GM19455 (cell line): ENCODE data around the gene PI4KB.
A peak's percentile ranks its signal among the peaks of the same experiment; 100 is the strongest.
"Not testable (repeated sequence)": the region's sequence is repeated elsewhere in the genome, so short reads cannot be mapped to it uniquely, and the experiment has no call there.

Experiments
- ATAC-seq: cut with Tn5 transposase; IDR thresholded peaks from one replicate; pipeline ENCODE4 v1.9.1; 2021; ENCODE audit not compliant: unreplicated experiment

PI4KB gene

DNA sequence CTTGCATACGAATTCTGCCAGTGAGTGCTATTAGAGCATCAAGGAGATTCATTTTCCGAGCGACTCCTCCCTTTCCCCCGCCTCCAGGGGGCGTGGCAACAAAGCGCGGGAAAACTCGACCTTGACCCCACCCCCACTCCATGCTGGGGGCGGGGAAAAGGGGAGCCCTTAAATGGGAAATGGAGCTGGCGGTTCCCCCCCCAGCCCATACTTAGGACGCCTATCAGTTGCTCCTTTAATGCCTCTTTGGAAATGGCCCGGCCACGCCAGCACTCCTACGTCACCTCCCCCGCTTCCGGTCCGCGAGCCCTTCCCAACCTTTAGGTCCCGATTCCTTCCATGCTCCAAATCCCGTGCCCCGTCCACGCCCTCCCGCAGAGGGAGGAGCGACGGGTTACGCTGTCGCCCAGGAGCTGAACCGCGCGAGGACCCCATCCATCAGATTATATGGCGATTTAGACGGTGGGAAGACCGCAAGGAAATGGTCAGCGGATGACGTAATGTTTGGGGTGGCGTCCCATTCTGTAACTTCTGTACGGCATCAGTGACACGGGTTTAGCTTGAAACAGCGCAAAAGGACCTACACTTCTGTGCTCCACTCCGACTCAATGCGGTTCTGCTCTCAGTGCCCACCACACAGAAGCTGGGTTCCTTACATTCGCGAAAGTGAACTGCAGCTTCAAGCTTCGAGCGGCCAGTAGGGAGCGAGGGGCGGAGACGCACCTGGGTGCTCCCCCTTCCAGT is 45.8 kb downstream of the PI4KB start:
- ATAC-seq, result peak; percentile 31

- ATAC-seq, result no peak
Observed at GRCh38 chr1:151277249-151277648, 50.0 kb downstream of the PI4KB start.

- not testable (repeated sequence) for ATAC-seq
Observed at GRCh38 chr1:151275341-151275740, 51.9 kb downstream of the PI4KB start.

DNA sequence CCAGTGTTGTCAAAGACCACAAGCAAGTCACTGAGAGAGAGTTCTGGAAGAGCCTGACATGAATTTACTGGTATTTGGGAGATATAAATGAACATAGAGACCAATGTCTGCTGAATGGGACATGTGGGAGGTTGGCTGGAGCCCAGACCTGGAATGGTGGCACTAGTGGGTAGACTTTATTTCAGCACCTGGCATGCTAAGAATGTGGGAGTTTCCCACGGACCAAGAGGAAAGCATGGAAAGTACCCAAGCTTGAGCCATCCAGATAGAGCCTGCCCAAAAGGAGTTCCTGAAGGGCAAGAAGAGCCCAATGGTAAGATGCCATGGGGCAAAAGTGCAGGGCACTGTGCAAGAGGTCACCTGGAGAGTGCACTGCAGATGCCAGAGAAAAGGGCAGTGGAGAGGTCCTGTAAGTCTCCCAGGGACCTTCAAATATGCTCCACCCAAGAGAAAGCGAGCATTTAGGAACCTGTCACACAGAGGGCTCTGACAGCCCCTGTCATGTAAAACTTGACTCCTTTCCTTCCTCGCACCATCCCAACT is 53.2 kb downstream of the PI4KB start:
- ATAC-seq, result no peak

GRCh38 chr1:151267760-151268159 is 59.5 kb downstream of the PI4KB start:
- ATAC-seq, result no peak

DNA sequence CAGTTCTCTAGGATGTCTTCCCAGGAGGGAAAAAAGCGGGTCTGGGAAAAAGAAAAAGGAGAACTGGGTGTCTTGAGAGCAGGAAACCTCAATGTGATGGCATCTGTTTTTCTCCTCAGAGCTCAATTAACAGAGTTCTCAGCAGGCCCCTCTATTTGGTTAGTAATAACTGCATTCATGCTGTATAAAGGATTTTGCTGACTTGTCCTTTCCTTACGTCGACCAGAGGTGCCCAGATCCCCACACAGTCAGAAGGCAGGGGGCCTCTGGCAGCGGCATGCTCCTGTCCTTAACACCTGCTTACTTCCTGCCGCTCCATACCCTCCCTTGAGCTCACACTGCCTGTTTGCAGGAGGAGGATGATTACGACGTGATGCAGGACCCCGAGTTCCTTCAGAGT is 60.4 kb downstream of the PI4KB start:
- no peak for ATAC-seq

GRCh38 chr1:151266315-151266714 is 60.9 kb downstream of the PI4KB start:
- ATAC-seq, result no peak

DNA sequence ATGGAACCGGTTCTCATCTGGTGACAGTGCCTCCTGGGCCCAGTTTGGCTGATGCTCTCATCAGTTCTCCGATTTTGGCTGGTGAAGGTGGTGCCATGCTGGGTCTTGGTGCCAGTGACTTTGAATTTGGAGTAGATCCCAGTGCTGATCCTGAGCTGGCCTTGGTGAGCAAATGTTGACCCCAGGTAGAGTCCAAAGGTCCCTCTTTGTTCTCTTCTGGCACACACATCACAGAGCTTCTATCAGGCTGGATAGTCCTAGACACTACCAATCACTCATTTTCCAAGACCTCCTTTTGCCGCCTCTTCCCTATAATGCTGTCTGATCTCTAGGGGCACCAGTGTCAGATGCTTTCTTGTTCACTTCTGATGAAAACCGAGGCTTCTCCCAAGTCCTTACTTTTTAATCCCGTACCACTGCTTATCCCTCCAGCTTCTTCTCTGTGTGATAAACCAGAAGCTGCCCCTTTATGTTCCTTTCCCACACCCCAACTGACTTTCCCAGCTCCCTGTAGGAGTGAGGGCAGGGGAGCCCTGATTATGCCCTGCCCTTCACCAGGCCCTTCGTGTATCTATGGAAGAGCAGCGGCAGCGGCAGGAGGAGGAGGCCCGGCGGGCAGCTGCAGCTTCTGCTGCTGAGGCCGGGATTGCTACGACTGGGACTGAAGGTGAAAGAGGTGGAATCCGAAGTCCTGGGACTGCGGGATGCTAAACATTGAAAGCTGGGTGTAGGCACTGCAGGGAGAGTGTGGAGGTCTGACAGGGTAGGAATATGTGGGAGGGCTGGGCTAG is 61.6 kb downstream of the PI4KB start:
- no peak for ATAC-seq

DNA sequence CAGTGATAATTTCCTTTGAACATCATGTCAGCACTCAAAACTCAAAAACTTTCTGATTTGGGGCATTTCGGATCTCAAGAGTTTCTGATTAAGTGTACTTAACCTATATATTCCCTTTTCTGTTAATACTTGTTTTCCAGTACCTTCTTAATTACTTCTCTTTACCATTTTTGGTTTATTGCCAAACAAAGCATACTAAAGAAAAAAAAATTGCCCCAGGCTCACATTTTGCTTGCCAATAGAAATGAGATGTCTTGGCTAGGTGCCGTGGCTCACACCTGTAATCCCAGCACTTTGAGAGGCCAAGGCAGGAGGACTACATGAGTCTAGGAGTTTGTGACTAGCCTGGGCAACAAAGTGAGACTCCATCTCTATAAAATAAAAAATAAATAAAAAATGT is 67.9 kb downstream of the PI4KB start:
- ATAC-seq, result no peak

GRCh38 chr1:151255381-151255780 is 71.8 kb downstream of the PI4KB start:
- ATAC-seq, result no peak

DNA sequence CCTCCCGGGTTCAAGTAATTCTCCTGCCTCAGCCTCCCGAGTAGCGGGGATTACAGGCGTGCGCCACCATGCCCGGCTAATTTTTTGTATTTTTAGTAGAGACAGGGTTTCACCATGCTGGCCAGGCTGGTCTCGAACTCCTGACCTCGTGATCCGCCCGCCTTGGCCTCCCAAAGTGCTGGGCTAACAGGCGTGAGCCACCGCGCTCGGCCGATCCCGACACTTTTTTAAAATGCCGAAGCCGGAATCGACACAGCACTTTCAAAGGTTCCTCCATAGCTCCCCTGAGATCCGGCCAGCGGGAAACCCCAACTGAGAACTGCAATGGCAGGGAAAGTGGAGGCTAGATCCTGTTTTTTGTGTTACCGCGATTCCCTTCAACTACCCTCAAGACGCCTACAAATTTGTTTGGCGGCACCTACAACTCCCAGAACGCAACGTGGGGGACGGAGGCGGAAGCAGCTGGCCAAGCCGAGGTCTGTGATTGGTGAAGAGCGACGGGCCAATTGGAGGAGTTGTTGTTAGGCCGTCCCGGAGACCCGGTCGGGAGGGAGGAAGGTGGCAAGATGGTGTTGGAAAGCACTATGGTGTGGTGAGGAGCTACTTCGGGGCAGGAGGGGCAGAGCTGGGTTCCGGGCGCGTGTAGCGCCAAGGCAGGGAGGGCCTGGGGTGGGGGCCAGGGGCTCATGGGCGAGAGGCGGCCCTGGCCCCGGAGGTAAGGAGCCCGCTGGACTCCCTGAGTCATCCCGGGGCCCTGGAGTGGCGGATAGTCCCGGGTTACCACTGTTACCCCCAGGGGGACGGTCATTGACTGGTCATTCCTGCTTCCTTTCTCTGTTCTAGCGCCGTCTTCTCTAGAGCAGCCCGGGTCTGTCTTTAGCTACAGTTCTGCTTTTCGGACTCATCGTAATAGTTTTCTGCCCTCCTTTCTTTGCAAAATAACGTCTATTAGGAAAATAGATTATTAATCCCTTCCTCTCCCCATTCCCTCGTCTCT is 72.7 kb downstream of the PI4KB start, which contains the start of gene PSMD4:
PSMD4 (plus strand) TSS at position 518 of the 997 bp plus-strand sequence; CDS start at position 567, 49 bp downstream.
- ATAC-seq, result peak; percentile 91

DNA sequence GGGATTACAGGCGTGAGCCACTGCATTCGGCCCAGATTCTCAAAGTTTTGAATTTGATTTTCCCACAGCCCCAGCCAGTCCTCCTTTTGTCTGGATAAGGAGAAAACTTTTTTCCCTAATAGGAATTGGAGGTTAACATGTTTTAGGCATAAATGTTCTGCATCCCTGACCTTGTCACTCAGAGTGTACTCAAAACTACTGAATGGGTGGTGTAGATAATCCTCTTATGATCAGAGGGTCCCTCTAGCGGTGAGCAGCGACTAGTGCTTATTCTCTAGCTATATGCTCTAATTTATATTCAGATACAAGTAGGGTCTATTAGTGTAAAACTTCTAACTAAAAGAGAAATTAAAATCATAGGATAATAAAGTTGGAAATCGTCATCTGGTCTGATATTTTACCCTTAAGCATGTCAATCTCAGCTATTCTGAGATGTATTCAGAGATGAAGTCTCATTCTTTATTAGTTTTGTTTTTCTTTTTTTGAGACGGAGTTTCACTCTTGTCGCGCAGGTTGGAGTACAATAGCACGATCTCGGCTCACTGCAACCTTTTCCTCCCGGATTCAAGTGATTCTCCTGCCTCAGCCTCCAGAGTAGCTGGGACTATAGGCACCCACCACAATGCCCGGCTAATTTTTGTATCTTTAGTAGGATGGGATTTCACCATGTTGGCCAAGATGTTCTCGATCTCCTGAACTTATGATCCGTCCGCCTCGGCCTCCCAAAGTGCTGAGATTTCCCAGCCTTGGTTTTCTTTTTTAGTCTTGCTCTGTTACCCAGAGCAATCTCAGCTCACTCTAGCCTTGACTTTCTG is 75.4 kb downstream of the PI4KB start:
- ATAC-seq, result no peak

GRCh38 chr1:151246786-151247185 is 80.4 kb downstream of the PI4KB start:
- ATAC-seq, result no peak

DNA sequence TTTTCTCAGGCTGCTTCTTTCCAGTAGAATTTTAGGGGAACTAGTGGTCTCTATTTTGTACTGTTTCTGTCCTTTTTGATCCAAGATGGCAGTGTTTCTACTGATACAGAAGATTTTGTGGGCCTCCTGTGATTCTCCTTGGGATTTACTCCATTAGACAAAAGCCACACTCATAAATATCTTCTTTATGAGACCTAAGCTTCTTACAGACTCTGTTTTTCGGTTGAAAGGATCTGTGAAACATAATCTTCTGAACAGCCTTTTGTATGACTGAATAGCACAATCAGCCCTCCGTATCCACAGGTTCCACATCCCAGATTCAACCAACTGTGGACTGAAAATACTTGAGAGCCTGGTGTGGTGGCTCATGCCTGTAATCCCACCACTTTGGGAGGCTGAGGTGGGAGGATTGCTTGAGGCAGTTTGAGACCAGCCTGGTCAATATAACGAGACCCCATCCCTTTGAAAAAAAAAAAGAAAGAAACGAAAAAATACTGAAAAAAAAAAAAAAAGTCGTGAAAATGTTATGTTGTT is 83.5 kb downstream of the PI4KB start:
- no peak for ATAC-seq

DNA sequence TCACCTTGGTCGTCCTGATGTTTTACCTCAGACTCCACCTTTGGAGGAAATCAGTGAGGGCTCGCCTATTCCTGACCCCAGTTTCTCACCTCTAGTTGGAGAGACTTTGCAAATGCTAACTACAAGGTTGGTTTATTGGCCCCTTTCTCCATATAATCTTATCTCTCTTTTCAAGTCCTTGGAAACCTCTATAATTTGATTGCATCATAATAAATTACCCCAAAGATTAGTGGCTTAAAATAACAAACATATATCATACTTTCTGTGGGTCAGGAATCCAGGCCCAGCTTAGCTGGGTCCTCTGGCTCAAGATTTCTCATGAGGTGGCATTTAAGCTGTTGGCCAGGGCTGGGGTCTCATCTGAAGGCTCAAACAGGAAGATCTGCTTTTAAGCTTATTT is 84.8 kb downstream of the PI4KB start:
- no peak for ATAC-seq
